Activated T-helper 1 cell treated with anti-CD3 and anti-CD28 coated beads, Interleukin-12 subunit alpha, Interleukin-12 subunit beta, Interleukin-2, Interleukin-4 antibody, amounts not matched to agents 30 ng/mL and 10 ng/mL and 1 ng/mL, durations not matched to agents 14 hours and 24 hours and 36 hours (primary cell): ENCODE measurements around the gene FRMD5. TPM values are rescaled to one million over a fixed set of nuclear protein-coding genes. Genes with fewer than 3 reads are reported as not detected.
"Not testable (repeated sequence)": the region's sequence is repeated elsewhere in the genome, so short reads cannot be mapped to it uniquely, and the experiment has no call there.

Source experiments
- DNase-seq: peaks from one replicate; pipeline ENCODE4 v3.0.0; 2021; ENCODE audit warnings: low spot score
- H3K27ac Mint-ChIP-seq: one replicate; pipeline ENCODE4 v1.8.0; 2021; ENCODE audit warnings: mild to moderate bottlenecking, mixed read lengths
- H3K27me3 Mint-ChIP-seq: one replicate; pipeline ENCODE4 v1.8.0; 2022; ENCODE audit warnings: mild to moderate bottlenecking, moderate library complexity, mixed read lengths; ENCODE audit not compliant: insufficient read depth
- H3K36me3 Mint-ChIP-seq: one replicate; pipeline ENCODE4 v1.8.0; 2021; ENCODE audit warnings: low read depth, mixed read lengths
- H3K4me1 Mint-ChIP-seq: one replicate; pipeline ENCODE4 v1.8.0; 2021; ENCODE audit warnings: low read depth, mixed read lengths
- H3K4me3 Mint-ChIP-seq: one replicate; pipeline ENCODE4 v1.8.0; 2021; ENCODE audit warnings: mild to moderate bottlenecking, moderate library complexity, mixed read lengths
- H3K9me3 Mint-ChIP-seq: one replicate; pipeline ENCODE4 v1.8.0; 2021; ENCODE audit warnings: mixed read lengths
- intact Hi-C: fragments of 100-400 bp; cut with micrococcal nuclease; formaldehyde crosslinking; loops from one replicate; pipeline ENCODE4 v1.15.1; 2024
- total RNA-seq: library from RNA; stranded (reverse); gene quantifications from 2 replicates; pipeline ENCODE4 v1.2.3, GENCODE V29; 2022

Gene FRMD5
- not detected in 2 replicates for total RNA-seq

DNA sequence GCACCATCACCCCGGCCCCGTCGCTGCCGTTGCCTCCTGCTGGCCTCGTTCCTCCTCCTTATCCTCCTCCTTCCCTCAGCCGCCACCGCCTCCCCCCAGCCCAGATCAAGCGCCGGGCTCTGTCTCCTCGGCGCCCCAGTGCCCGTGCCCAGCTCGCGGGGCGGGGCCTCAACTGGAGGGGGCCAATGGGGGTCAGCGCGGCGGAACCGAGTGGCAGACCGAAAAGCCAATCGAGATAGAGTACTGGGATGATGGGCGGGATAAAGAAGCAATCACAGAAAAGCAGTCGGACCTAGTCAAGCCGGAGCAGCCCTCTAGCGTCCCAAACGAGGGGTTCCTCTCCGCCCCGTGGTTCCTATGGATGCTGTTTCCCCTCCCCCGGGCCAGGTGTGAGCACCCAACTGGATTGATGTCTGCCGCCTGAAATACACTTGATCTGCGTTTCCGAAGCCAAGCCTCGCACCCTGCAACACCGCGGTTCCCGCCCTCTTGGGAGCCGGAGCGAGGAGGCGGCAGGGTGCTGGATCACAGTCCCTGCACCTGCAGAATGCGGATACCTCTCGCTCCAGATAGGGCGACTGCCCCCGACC is at the start of gene FRMD5:
Gene FRMD5 (minus strand): TSS at position 121 of the 590 bp plus-strand sequence.
- Mint-ChIP-seq H3K36me3 (no peaks in the 10 kb centered on the region), H3K4me3 (peak within 1 kb of the TSS; percentile 86), H3K4me1 (peaks cover 20% of the 10 kb centered on the region), H3K9me3 (no peaks in the 10 kb centered on the region), H3K27ac (no peak within 1 kb of the TSS), H3K27me3 (peaks cover 57% of the 10 kb centered on the region)
- peak; percentile 76 for DNase-seq
- intact Hi-C loops = loop anchor here (1.0 to 2.0 kb wide), 2 partner anchors 114 to 232 kb away; partner anchors contain the start of gene CTDSPL2

DNA sequence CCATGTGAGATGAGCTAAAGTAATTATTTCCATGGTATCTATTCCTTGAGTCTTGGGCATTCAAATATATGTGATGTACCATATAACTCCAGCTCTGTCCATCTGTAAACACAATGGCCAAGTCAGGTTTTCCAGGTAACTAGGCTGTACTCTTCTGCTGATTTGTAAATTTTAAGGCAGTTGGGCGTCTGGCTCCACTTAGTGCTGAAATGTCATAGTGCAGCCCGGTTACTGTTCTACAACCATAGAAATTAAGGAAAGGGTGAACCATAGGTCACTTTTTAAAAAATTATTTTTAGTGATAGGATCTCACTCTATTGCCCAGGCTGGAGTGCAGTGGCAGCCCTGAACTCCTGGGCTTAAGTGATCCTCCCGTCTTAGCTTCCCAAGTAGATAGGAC is 48.8 kb upstream of the FRMD5 start:
- no peaks in the 10 kb centered on the region for H3K4me1 Mint-ChIP-seq
- no peaks in the 10 kb centered on the region for H3K36me3 Mint-ChIP-seq
- H3K4me3 Mint-ChIP-seq = no peak overlapping the region
- H3K27ac Mint-ChIP-seq = no peak overlapping the region
- DNase-seq = no peak
- intact Hi-C loops = no loop called here
- peaks cover 4% of the 10 kb centered on the region for H3K27me3 Mint-ChIP-seq
- no peaks in the 10 kb centered on the region for H3K9me3 Mint-ChIP-seq

DNA sequence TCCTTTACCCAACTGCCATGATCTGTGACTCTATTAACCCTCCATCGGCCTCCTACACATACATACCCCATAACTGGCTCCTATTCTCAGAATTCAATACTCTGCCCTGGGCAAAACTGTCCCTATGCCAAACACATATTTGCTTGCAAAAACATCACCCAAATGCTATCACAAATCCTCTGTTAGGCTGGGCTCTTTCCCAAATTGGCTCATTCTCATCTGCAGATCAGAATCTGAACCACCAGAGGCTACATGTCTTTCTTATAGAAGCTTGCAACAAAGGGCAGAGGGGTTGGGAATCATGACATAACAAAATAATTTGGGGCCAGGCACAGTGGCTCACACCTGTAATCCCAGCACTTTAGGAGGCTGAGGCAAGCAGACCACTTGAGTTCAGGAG is 48.1 kb upstream of the FRMD5 start:
- peaks cover 4% of the 10 kb centered on the region for H3K27me3 Mint-ChIP-seq
- H3K36me3 Mint-ChIP-seq = no peaks in the 10 kb centered on the region
- DNase-seq = no peak
- H3K4me1 Mint-ChIP-seq = no peaks in the 10 kb centered on the region
- intact Hi-C loops = no loop called here
- H3K4me3 Mint-ChIP-seq = no peak overlapping the region
- H3K9me3 Mint-ChIP-seq = no peaks in the 10 kb centered on the region
- H3K27ac Mint-ChIP-seq = no peak overlapping the region

DNA sequence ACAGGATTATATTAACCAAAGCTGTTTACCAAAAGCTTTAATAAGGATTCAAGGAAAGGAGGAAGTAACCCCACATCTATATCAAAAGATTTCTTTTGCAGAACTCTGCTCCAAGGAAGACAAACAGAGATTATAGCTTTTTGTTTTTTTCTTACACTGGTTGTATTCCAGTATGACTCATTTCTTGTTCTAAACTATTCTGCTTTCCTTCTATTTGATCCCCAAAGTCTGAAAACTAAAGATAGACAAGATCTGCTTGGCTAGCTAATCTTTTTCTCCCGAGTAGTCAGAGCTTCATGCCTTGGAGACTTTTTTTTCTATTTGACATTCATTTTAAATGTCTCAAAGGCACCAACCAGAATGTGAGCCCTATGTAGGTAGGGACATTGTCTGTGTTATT is 36.8 kb upstream of the FRMD5 start:
- no peaks in the 10 kb centered on the region for H3K4me1 Mint-ChIP-seq
- intact Hi-C loops = no loop called here
- H3K36me3 Mint-ChIP-seq = no peaks in the 10 kb centered on the region
- no peak overlapping the region for H3K4me3 Mint-ChIP-seq
- H3K27ac Mint-ChIP-seq = no peak overlapping the region
- H3K27me3 Mint-ChIP-seq = no peaks in the 10 kb centered on the region
- DNase-seq = no peak
- H3K9me3 Mint-ChIP-seq = peaks cover 7% of the 10 kb centered on the region

DNA sequence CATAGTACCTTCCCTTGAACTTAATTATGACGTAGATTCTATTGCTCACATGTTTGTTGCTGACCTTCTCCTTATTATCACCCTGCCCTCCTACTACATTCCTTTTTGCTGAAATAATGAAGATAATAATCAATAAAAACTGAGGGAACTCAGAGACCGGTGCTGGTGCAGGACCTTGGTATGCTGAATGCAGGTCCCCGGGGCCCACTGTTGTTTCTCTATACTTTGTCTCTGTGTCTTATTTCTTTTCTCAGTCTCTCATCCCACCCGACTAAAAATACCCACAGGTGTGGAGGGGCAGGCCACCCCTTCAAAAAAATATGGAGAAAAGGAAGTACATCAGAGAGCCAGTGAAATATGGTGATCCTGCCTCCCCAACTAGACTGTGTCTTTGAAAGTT is 34.2 kb upstream of the FRMD5 start:
- H3K9me3 Mint-ChIP-seq, H3K4me3 Mint-ChIP-seq, H3K27ac Mint-ChIP-seq, H3K36me3 Mint-ChIP-seq, H3K27me3 Mint-ChIP-seq, H3K4me1 Mint-ChIP-seq, DNase-seq, intact Hi-C loops: not testable (repeated sequence)

DNA sequence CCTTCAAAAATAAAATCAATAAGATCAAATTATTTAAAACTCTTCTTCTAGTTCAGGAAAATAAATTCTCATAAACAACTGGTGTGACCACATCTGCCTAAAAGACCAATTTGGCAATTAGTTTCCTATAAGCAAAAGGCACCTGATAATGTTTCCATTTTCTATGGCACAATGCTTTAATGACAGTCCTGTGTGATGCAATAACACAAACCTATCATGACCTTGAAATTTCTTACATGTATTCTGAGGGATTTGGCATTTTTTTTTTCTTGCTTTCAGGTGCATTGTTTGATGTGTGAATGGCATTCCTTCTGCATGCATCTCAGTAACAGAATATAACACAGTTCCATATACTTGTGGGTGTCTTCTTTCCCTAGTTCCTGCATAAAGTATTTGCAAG is 32.5 kb upstream of the FRMD5 start:
- intact Hi-C loops = no loop called here

DNA sequence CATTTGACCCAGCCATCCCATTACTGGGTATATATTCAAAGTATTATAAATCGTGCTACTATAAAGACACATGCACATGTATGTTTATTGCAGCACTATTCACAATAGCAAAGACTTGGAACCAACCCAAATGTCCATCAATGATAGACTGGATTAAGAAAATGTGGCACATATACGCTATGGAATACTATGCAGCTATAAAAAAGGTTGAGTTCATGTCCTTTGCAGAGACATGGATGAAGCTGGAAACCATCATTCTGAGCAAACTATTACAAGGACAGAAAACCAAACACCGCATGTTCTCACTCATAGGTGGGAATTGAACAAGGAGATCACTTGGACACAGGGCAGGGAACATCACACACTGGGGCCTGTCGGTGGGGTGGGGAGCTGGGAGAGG is 31.9 kb upstream of the FRMD5 start:
- H3K27ac Mint-ChIP-seq, H3K9me3 Mint-ChIP-seq, H3K4me1 Mint-ChIP-seq, H3K36me3 Mint-ChIP-seq, DNase-seq, intact Hi-C loops, H3K27me3 Mint-ChIP-seq, H3K4me3 Mint-ChIP-seq: not testable (repeated sequence)

More for the DNA sequence above, 32.5 kb upstream of the FRMD5 start:
- Mint-ChIP-seq H3K4me3 (no peak overlapping the region), H3K4me1 (no peaks in the 10 kb centered on the region), H3K36me3 (no peaks in the 10 kb centered on the region), H3K27me3 (peaks cover 8% of the 10 kb centered on the region), H3K9me3 (peaks cover 7% of the 10 kb centered on the region), H3K27ac (no peak overlapping the region)
- DNase-seq = no peak

DNA sequence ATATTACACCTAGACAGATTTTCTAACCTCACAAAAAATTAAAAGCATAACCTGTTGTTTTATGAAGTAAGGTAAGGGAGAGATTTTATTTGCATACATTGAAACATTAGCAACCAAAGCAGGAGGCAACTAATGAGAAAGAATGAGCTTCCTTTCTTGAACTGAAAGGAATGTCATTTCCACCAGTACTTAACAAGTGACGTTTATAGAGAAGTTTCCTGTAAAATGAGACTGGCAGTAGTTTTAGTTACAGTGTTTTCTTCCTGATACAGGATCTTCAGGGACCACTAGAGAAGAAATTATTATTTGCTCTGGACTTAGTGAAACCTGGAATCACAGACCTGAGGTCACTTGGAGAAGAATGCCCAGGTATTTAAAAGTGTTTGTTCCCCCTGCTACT is 27.4 kb upstream of the FRMD5 start:
- Mint-ChIP-seq H3K27me3 (peaks cover 15% of the 10 kb centered on the region), H3K4me1 (no peaks in the 10 kb centered on the region), H3K27ac (no peak overlapping the region), H3K9me3 (peaks cover 6% of the 10 kb centered on the region), H3K4me3 (no peak overlapping the region), H3K36me3 (no peaks in the 10 kb centered on the region)
- intact Hi-C loops = no loop called here
- DNase-seq = no peak

DNA sequence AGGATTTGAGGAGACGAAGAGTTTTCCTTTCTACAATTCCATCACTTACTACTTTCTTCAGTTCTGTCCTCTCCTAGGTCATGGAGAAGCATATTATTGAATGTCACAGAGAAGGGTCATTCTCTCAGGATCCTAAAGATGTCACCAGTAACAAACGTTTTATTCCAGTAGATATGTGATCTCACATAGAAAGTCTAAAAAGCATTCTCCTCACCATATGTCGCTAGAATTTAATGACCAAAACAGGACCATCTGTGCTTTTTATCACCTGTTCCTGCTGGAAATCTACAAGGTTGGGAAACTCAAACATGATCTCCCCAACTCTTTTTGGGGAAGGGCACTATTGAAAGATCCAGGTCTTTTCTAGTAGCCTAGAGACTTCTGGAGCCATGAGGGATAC is 24.0 kb upstream of the FRMD5 start:
- H3K4me3 Mint-ChIP-seq = no peak overlapping the region
- no peaks in the 10 kb centered on the region for H3K36me3 Mint-ChIP-seq
- intact Hi-C loops = loop anchor here (1.0 to 5.0 kb wide), 4 partner anchors 208 to 347 kb away; partner anchors contain the start of gene CTDSPL2
- no peaks in the 10 kb centered on the region for H3K4me1 Mint-ChIP-seq
- H3K27ac Mint-ChIP-seq = no peak overlapping the region
- H3K9me3 Mint-ChIP-seq = no peaks in the 10 kb centered on the region
- peaks cover 8% of the 10 kb centered on the region for H3K27me3 Mint-ChIP-seq
- no peak for DNase-seq

DNA sequence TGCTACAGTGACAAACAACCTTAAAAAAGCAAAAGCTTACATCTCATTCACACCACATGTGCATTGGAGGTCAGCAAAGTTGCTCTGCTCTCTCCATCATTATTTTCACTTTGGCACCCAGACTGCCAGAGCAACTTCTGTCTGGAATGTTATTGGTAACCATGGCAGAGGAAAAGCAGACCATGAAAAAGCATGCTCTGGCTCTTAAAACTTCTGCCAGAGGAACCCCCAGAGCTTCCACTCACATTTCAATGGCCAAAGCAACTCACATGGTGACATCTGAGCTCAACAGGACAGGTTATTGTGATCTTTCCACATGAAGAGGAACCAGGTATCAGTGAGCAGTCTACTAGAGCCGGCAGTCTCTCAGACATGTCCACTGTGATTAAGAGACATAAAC is 21.9 kb upstream of the FRMD5 start:
- no peak for DNase-seq
- Mint-ChIP-seq H3K4me1 (no peaks in the 10 kb centered on the region), H3K4me3 (no peak overlapping the region), H3K27me3 (peaks cover 6% of the 10 kb centered on the region), H3K9me3 (no peaks in the 10 kb centered on the region), H3K27ac (no peak overlapping the region), H3K36me3 (no peaks in the 10 kb centered on the region)
- intact Hi-C loops = loop anchor here (5.0 kb wide), 1 partner anchor 210 kb away; the partner anchor contains the start of gene CTDSPL2

DNA sequence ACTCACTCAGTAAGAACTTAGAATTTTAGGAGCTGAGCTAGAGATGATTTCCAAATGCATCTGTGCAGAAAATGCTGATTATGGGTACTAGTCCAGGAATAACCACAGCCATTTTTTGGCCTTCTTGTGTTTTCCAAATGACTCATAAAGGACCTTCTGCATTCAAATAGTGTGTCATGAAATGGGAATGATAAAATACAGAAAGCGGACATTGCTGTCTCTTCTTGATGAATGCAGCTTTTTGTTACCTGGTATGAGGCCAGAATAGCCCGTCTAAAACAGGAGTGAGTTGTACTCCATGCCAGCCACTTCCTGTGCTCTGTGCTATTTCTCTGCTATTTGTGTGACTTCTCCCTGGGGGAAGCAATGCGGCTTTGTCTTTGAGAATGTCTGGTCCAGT is 20.5 kb upstream of the FRMD5 start:
- peaks cover 11% of the 10 kb centered on the region for H3K27me3 Mint-ChIP-seq
- H3K4me3 Mint-ChIP-seq = no peak overlapping the region
- DNase-seq = no peak
- H3K36me3 Mint-ChIP-seq = no peaks in the 10 kb centered on the region
- no peak overlapping the region for H3K27ac Mint-ChIP-seq
- no peaks in the 10 kb centered on the region for H3K4me1 Mint-ChIP-seq
- no peaks in the 10 kb centered on the region for H3K9me3 Mint-ChIP-seq
- intact Hi-C loops = loop anchor here (5.0 kb wide), 1 partner anchor 212 kb away; the partner anchor contains the start of gene CTDSPL2

DNA sequence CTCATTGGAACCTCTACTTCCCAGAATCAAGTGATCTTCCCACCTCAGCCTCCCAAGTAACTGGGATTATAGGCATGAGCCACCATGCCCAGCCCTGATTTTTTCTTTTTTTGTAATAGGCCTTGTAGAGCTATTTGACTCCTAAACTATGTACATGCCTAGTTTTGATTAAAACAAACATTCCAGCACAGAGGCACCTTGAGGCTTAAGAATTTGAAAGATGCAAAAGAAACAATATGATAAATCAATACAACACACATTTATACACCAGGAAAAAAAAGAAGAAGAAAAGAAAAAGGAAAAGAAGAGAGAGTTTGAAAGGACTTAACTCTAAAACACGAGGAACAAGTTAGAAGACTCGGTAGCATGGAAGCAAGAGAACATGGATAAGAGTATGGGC is 13.9 kb upstream of the FRMD5 start:
- Mint-ChIP-seq H3K27ac (no peak overlapping the region), H3K27me3 (peaks cover 12% of the 10 kb centered on the region), H3K36me3 (no peaks in the 10 kb centered on the region), H3K9me3 (no peaks in the 10 kb centered on the region), H3K4me1 (no peaks in the 10 kb centered on the region), H3K4me3 (no peak overlapping the region)
- intact Hi-C loops = no loop called here
- no peak for DNase-seq

DNA sequence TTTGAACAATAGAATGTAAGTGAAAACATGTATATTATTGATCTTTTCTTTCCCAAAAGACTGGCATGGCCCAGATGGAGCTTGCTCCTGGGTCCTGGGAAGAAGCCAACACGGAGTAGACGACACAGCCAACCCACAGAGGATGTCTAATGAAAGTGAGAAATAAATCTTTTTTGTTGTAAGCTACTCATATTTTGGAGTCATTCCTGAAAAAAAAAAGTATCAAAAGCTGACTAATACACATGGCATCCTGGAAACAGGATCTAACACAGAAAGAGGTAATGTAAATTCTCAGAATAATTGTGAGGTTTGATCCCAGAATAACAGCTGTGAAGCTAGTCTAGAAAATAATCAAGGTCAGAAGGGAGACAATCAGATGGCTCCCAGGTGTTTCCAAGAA is 12.6 kb upstream of the FRMD5 start:
- intact Hi-C loops = no loop called here
- no peaks in the 10 kb centered on the region for H3K4me1 Mint-ChIP-seq
- no peak overlapping the region for H3K4me3 Mint-ChIP-seq

DNA sequence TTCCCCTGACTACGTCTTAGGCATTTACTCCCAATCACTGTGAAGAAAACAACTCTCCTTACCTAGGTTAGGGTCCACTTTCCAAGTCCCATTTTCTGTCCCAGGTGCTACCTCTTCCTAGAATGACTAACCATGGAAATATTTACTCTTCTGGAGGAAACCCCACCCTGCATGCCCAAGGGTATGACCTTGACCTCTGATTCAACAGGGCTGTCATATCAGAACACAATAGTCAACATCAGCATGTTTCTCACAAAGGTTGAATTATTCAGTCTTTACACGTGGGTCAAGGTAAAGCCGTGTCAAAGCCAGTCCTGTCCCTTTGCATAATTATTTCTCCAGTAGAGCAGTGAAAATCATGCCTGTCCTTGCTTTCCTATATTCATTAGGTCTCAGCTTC is 4.3 kb upstream of the FRMD5 start:
- H3K4me3 Mint-ChIP-seq = no peak overlapping the region
- peaks cover 43% of the 10 kb centered on the region for H3K27me3 Mint-ChIP-seq

More for the DNA sequence above, 12.6 kb upstream of the FRMD5 start:
- Mint-ChIP-seq H3K27me3 (peaks cover 14% of the 10 kb centered on the region), H3K9me3 (no peaks in the 10 kb centered on the region), H3K27ac (no peak overlapping the region), H3K36me3 (no peaks in the 10 kb centered on the region)
- DNase-seq = no peak

More for the DNA sequence above, 4.3 kb upstream of the FRMD5 start:
- no peak for DNase-seq
- H3K36me3 Mint-ChIP-seq = no peaks in the 10 kb centered on the region
- H3K4me1 Mint-ChIP-seq = peaks cover 9% of the 10 kb centered on the region
- intact Hi-C loops = no loop called here
- H3K9me3 Mint-ChIP-seq = no peaks in the 10 kb centered on the region
- H3K27ac Mint-ChIP-seq = no peak overlapping the region
